ENCODE data around the gene KRTAP27-1.

DNA sequence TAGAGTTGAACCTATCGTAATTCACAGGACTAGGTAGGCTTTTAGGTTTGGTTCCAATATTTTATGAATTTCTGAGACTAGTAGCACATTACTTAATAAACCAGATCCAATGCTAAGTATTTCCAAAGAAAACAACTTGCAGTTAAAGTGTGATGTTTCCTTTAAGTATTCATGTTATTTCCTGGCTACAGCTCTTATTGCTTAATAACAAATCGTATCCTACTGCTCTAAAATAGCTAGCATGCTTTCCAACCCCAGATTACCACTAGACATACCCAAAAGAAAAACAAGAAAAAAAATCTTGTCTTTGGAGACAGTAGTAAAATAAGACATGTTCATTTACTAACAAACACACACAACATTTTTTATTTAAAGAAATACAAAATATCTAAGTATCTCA is 898 bp downstream of the KRTAP27-1 start:
- no peak for TF ChIP-seq EZH2 (IDR thresholded peaks at IDR 0.05; ENCODE audit: low read depth, unreplicated experiment)
- TF ChIP-seq, protein P1, sequence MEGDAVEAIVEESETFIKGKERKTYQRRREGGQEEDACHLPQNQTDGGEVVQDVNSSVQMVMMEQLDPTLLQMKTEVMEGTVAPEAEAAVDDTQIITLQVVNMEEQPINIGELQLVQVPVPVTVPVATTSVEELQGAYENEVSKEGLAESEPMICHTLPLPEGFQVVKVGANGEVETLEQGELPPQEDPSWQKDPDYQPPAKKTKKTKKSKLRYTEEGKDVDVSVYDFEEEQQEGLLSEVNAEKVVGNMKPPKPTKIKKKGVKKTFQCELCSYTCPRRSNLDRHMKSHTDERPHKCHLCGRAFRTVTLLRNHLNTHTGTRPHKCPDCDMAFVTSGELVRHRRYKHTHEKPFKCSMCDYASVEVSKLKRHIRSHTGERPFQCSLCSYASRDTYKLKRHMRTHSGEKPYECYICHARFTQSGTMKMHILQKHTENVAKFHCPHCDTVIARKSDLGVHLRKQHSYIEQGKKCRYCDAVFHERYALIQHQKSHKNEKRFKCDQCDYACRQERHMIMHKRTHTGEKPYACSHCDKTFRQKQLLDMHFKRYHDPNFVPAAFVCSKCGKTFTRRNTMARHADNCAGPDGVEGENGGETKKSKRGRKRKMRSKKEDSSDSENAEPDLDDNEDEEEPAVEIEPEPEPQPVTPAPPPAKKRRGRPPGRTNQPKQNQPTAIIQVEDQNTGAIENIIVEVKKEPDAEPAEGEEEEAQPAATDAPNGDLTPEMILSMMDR (conservative IDR thresholded peaks at IDR 0.05; ENCODE audit: low read depth in 2 of 2): no peak
- no peak for TF ChIP-seq POLR2AphosphoS5 (IDR thresholded peaks at IDR 0.05; ENCODE audit: low read depth)
- TF ChIP-seq, protein P2, sequence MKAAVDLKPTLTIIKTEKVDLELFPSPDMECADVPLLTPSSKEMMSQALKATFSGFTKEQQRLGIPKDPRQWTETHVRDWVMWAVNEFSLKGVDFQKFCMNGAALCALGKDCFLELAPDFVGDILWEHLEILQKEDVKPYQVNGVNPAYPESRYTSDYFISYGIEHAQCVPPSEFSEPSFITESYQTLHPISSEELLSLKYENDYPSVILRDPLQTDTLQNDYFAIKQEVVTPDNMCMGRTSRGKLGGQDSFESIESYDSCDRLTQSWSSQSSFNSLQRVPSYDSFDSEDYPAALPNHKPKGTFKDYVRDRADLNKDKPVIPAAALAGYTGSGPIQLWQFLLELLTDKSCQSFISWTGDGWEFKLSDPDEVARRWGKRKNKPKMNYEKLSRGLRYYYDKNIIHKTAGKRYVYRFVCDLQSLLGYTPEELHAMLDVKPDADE (IDR thresholded peaks at IDR 0.05): no peak
- no peak for TF ChIP-seq ZNF331 (CRISPR knock-in tag; IDR thresholded peaks at IDR 0.05; ENCODE audit: low read depth)
- TF ChIP-seq, protein P3, sequence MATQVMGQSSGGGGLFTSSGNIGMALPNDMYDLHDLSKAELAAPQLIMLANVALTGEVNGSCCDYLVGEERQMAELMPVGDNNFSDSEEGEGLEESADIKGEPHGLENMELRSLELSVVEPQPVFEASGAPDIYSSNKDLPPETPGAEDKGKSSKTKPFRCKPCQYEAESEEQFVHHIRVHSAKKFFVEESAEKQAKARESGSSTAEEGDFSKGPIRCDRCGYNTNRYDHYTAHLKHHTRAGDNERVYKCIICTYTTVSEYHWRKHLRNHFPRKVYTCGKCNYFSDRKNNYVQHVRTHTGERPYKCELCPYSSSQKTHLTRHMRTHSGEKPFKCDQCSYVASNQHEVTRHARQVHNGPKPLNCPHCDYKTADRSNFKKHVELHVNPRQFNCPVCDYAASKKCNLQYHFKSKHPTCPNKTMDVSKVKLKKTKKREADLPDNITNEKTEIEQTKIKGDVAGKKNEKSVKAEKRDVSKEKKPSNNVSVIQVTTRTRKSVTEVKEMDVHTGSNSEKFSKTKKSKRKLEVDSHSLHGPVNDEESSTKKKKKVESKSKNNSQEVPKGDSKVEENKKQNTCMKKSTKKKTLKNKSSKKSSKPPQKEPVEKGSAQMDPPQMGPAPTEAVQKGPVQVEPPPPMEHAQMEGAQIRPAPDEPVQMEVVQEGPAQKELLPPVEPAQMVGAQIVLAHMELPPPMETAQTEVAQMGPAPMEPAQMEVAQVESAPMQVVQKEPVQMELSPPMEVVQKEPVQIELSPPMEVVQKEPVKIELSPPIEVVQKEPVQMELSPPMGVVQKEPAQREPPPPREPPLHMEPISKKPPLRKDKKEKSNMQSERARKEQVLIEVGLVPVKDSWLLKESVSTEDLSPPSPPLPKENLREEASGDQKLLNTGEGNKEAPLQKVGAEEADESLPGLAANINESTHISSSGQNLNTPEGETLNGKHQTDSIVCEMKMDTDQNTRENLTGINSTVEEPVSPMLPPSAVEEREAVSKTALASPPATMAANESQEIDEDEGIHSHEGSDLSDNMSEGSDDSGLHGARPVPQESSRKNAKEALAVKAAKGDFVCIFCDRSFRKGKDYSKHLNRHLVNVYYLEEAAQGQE (IDR thresholded peaks at IDR 0.05; ENCODE audit: unreplicated experiment): no peak
- TF ChIP-seq CREB1 (CRISPR knock-in tag; IDR thresholded peaks at IDR 0.05; ENCODE audit: low read depth): no peak
- TF ChIP-seq EZH2phosphoT487 (IDR thresholded peaks at IDR 0.05; ENCODE audit: unreplicated experiment): no peak
- no peak for TF ChIP-seq STAT1 (IDR thresholded peaks at IDR 0.05; ENCODE audit: unreplicated experiment)
- no peak for TF ChIP-seq JUNB (IDR thresholded peaks at IDR 0.05; ENCODE audit: unreplicated experiment)

All from GM23338 (cell line).